K562 (cell line): Measurements from ENCODE around the gene UBTD1. TPM values are rescaled to one million over a fixed set of nuclear protein-coding genes. Genes with fewer than 3 reads are reported as not detected.
A peak's percentile ranks its signal among the peaks of the same experiment; 100 is the strongest.

Source experiments
- CBX5 ChIP-seq: IDR thresholded peaks from 2 replicates; pipeline ENCODE4 v1.6.1; 2014; ENCODE audit warnings: low read depth, borderline replicate concordance
- CHD4 ChIP-seq: fragments of 200-600 bp; sonication (generic); IDR thresholded peaks from 3 replicates; pipeline ENCODE4 v1.6.1; 2012; ENCODE audit warnings: low read depth, mild to moderate bottlenecking, mixed read lengths, low read length, inconsistent platforms; ENCODE audit not compliant: insufficient read depth, insufficient replicate concordance, poor library complexity, severe bottlenecking
- CTBP1 ChIP-seq: fragments of 450-650 bp; IDR thresholded peaks from 2 replicates; pipeline ENCODE4 v1.6.1; 2016; ENCODE audit warnings: borderline replicate concordance
- CXXC5 ChIP-seq: fragments of 250-450 bp; sonication (Bioruptor Pico); IDR thresholded peaks from 2 replicates; pipeline ENCODE4 v1.8.0; 2022; ENCODE audit warnings: inconsistent platforms, mild to moderate bottlenecking, moderate library complexity
- DDX20 ChIP-seq: fragments of 450-650 bp; IDR thresholded peaks from 2 replicates; pipeline ENCODE4 v1.6.1; 2016; ENCODE audit warnings: missing genetic modification characterization, low read depth, mild to moderate bottlenecking, missing compliant biosample characterization, moderate library complexity
- EP400 ChIP-seq: fragments of 450-650 bp; IDR thresholded peaks from 2 replicates; pipeline ENCODE4 v1.6.1; 2017; ENCODE audit warnings: antibody characterized with exemption, mild to moderate bottlenecking, moderate library complexity
- ESRRB ChIP-seq: fragments of 250-450 bp; sonication (Bioruptor Pico); IDR thresholded peaks from 2 replicates; pipeline ENCODE4 v1.5.0; 2020; ENCODE audit warnings: mild to moderate bottlenecking, moderate library complexity, borderline replicate concordance
- FOXO4 ChIP-seq: fragments of 450-650 bp; formaldehyde crosslinking; IDR thresholded peaks from 2 replicates; pipeline ENCODE4 v1.4.0; 2020; ENCODE audit warnings: mild to moderate bottlenecking, moderate library complexity
- GABPB2 ChIP-seq: fragments of 250-450 bp; sonication (Bioruptor Pico); conservative IDR thresholded peaks from 2 replicates; pipeline ENCODE4 v1.5.1; 2021; ENCODE audit warnings: mild to moderate bottlenecking
- HCFC1 ChIP-seq: IDR thresholded peaks from 2 replicates; pipeline ENCODE4 v1.6.1; 2012; ENCODE audit warnings: low read depth, low read length, improper control_type of control experiment
- KDM2B ChIP-seq: fragments of 250-450 bp; sonication (Bioruptor Pico); IDR thresholded peaks from 2 replicates; pipeline ENCODE4 v1.8.0; 2021; ENCODE audit warnings: mild to moderate bottlenecking, moderate library complexity
- KDM4B ChIP-seq, 2 experiments: fragments of 450-650 bp in 1 of 2; sonication (generic) in 1 of 2; IDR thresholded peaks; 2 replicates each; pipeline ENCODE4 v1.6.1; 2016 to 2017; ENCODE audit warnings: borderline replicate concordance in 2 of 2, antibody characterized with exemption in 1 of 2, low read depth in 1 of 2, mild to moderate bottlenecking in 1 of 2
- MCM2 ChIP-seq: fragments of 450-650 bp; IDR thresholded peaks from 2 replicates; pipeline ENCODE4 v1.6.1; 2017; ENCODE audit warnings: low read depth, mild to moderate bottlenecking
- MXI1 ChIP-seq: IDR thresholded peaks from 2 replicates; pipeline ENCODE4 v1.6.1; 2011; ENCODE audit warnings: low read depth, mild to moderate bottlenecking, improper control_type of control experiment, low read length
- MYBL2 ChIP-seq, 2 experiments: fragments of 450-650 bp in 1 of 2; sonication (generic) in 1 of 2; formaldehyde crosslinking in 1 of 2; IDR thresholded peaks; 2 replicates each; pipeline versions ENCODE4 v1.6.1 to v1.8.1; 2017 to 2022; ENCODE audit warnings: borderline replicate concordance in 1 of 2, inconsistent platforms in 1 of 2, low read depth in 1 of 2, mild to moderate bottlenecking in 1 of 2, missing genetic modification reagents in 1 of 2, moderate library complexity in 1 of 2
- NFE2L1 ChIP-seq: fragments of 450-650 bp; IDR thresholded peaks from 2 replicates; pipeline ENCODE4 v1.6.1; 2016; ENCODE audit warnings: missing genetic modification characterization, low read depth, mild to moderate bottlenecking, missing compliant biosample characterization, moderate library complexity, borderline replicate concordance
- NFIC ChIP-seq: fragments of 450-650 bp; IDR thresholded peaks from 2 replicates; pipeline ENCODE4 v1.6.1; 2017; ENCODE audit warnings: mild to moderate bottlenecking, inconsistent platforms
- SAFB ChIP-seq: fragments of 200-400 bp; formaldehyde crosslinking; IDR thresholded peaks from 2 replicates; pipeline ENCODE4 v1.6.1; 2017; ENCODE audit warnings: low read depth, low read length, borderline replicate concordance
- SMAD1 ChIP-seq: fragments of 150-350 bp; IDR thresholded peaks from 2 replicates; pipeline ENCODE4 v1.6.1; 2014; ENCODE audit warnings: low read length, low read depth; ENCODE audit not compliant: partially characterized antibody
- SRSF9 ChIP-seq: fragments of 200-400 bp; formaldehyde crosslinking; IDR thresholded peaks from 2 replicates; pipeline ENCODE4 v1.6.1; 2017; ENCODE audit warnings: low read depth, low read length, borderline replicate concordance
- TCF7L2 ChIP-seq: fragments of 150-350 bp; IDR thresholded peaks from 2 replicates; pipeline ENCODE4 v1.6.1; 2016; ENCODE audit warnings: low read depth, mild to moderate bottlenecking, low read length, moderate library complexity
- U2AF1 ChIP-seq: fragments of 200-400 bp; formaldehyde crosslinking; optimal IDR thresholded peaks from 2 replicates; pipeline ENCODE3; 2017; ENCODE audit warnings: mild to moderate bottlenecking, low read depth, low read length, moderate library complexity
- ZNF217 ChIP-seq: sonication (generic); formaldehyde crosslinking; IDR thresholded peaks from 2 replicates; pipeline ENCODE4 v1.8.0; 2022; ENCODE audit warnings: mild to moderate bottlenecking, missing genetic modification reagents
- ZNF232 ChIP-seq: sonication (generic); formaldehyde crosslinking; IDR thresholded peaks from 2 replicates; pipeline ENCODE4 v1.8.0; 2022; ENCODE audit warnings: mild to moderate bottlenecking, missing genetic modification reagents
- ZNF263 ChIP-seq: sonication (generic); formaldehyde crosslinking; IDR thresholded peaks from 2 replicates; pipeline ENCODE4 v1.8.0; 2022; ENCODE audit warnings: mild to moderate bottlenecking, missing genetic modification reagents, borderline replicate concordance
- ZNF445 ChIP-seq: fragments of 250-450 bp; sonication (Bioruptor Pico); IDR thresholded peaks from 2 replicates; pipeline ENCODE4 v1.4.0; 2020; ENCODE audit warnings: low read depth, mild to moderate bottlenecking, moderate library complexity
- ZNF699 ChIP-seq: fragments of 250-450 bp; sonication (Bioruptor Pico); IDR thresholded peaks from 2 replicates; pipeline ENCODE4 v1.8.0; 2021; ENCODE audit warnings: mild to moderate bottlenecking, moderate library complexity; ENCODE audit not compliant: insufficient replicate concordance
- polyA plus RNA-seq, 8 experiments: library from polyadenylated mRNA; depleted of rRNA in 4 of 8; stranded (reverse) in 5 of 8; unstranded in 3 of 8; fragments of >200 nt; fragmentation: Nextera tagmentation in 2 of 8; fragmentation: Illumina TruSeq in 1 of 8; extraction: Ambion mirVana in 2 of 8; extraction: Trizol in 1 of 8; gene quantifications; 2 replicates each; pipeline versions ENCODE4 v1.2.1 to v1.2.3, GENCODE V29; 2011 to 2014; ENCODE audit warnings: inconsistent platforms in 1 of 8, missing spikeins in 1 of 8
- total RNA-seq, 7 experiments: library from RNA; depleted of rRNA in 6 of 7; stranded (reverse); fragments of >200 nt in 6 of 7; fragmentation: Illumina TruSeq in 2 of 7; extraction: Trizol in 2 of 7; gene quantifications; 2 replicates each; pipeline versions ENCODE4 v1.2.1 to v1.2.3, GENCODE V29; 2011 to 2021; ENCODE audit warnings: low replicate concordance in 1 of 7

The UBTD1 gene
- total and polyA plus RNA-seq, 9 of the 15 experiments (the other 6 are each of a cell fraction or from before 2014, with no cell fraction given), result 0.08 to 1.6 (median 0.81) TPM; not detected in 1

GRCh38 chr10:97497572-97498075 is 1.1 kb upstream of the UBTD1 start (continued):
- TF ChIP-seq KDM4B (IDR thresholded peaks at IDR 0.05; ENCODE audit: borderline replicate concordance in 2 of 2, low read depth in 1 of 2) (no peak), SMAD1 (no peak), GABPB2 (CRISPR knock-in tag) (no peak), MYBL2 (IDR thresholded peaks at IDR 0.05; ENCODE audit: low read depth) (no peak), MYBL2 (CRISPR knock-in tag; IDR thresholded peaks at IDR 0.05; ENCODE audit: borderline replicate concordance) (no peak), FOXO4 (CRISPR knock-in tag) (no peak), MXI1 (peak; percentile 86), TCF7L2 (no peak), EP400 (peak; percentile 87; the same call in 1 of the 2 replicates), ZNF445 (no peak), CTBP1 (peak; percentile 57; the same call in 1 of the 2 replicates), SRSF9 (no peak), CHD4 (no peak), CXXC5 (CRISPR knock-in tag) (0 out of 2 replicates have a peak, but pooled peaks have one; percentile 34), ZNF699 (no peak), KDM2B (CRISPR knock-in tag) (no peak), DDX20 (tag) (no peak), NFIC (peak; percentile 2; the same call in 1 of the 2 replicates), ZNF217 (CRISPR knock-in tag) (no peak), U2AF1 (no peak), MCM2 (no peak), ZNF263 (no peak), ESRRB (CRISPR knock-in tag) (no peak), SAFB (no peak), HCFC1 (peak; percentile 7; the same call in 1 of the 2 replicates), ZNF232 (CRISPR knock-in tag) (no peak), NFE2L1 (no peak), CBX5 (no peak)
